Measurements from ENCODE around the gene SEPTIN14. TPM values are rescaled to one million over a fixed set of nuclear protein-coding genes. Genes with fewer than 3 reads are reported as not detected.

The SEPTIN14 gene
- total and polyA plus RNA-seq, 2 of the 8 experiments (the other 6 are each of a cell fraction or from before 2014, with no cell fraction given) = not detected

DNA sequence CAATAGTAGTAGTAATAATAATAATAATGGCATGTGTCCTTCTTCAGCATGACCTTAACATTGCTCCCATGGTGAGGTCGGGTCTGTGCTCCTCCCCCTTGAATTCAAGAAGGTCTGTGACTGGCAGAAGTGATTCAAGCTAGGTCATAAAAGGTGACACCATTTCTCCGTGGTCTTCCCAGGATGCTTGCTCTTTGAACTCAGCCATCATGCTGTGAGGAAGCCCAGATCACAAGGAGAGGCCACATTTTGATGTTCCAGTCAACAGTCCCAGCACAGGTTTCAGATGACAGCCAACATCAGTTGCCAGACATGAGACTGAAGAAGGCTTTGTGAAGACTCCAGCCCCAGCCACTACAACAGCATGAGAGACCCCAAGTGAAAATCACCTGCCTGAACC lies 83.9 kb downstream of the SEPTIN14 start (continued):
- TF ChIP-seq EP300 (IDR thresholded peaks at IDR 0.05; ENCODE audit: borderline replicate concordance in 1 of 2, low read depth in 2 of 2, low read length in 2 of 2) = no peak
- no peak for TF ChIP-seq ZNF274 (IDR thresholded peaks at IDR 0.05; ENCODE audit: borderline replicate concordance, extremely low read depth, low read length)
- no peak for TF ChIP-seq RAD21 (IDR thresholded peaks at IDR 0.05 in 1 of 2, conservative IDR thresholded peaks at IDR 0.05 in 1 of 2; ENCODE audit: low read depth in 2 of 2, low read length in 2 of 2)
- no peak for TF ChIP-seq CTBP2 (IDR thresholded peaks at IDR 0.05; ENCODE audit: borderline replicate concordance, insufficient read depth, insufficient read length, low read length)
- TF ChIP-seq SUZ12 (IDR thresholded peaks at IDR 0.05; ENCODE audit: low read length) = no peak
- no peak for TF ChIP-seq RXRA (IDR thresholded peaks at IDR 0.05; ENCODE audit: insufficient read depth, low read depth, low read length)
- no peak for TF ChIP-seq NRF1 (IDR thresholded peaks at IDR 0.05; ENCODE audit: low read depth, low read length)
- no peak for TF ChIP-seq SIX5 (IDR thresholded peaks at IDR 0.05; ENCODE audit: low read depth, low read length)
- no peak for TF ChIP-seq PHF8 (conservative IDR thresholded peaks at IDR 0.05; ENCODE audit: low read depth, low read length)
